Trophoblast cell (in vitro differentiated cells and primary cell): Measurements from ENCODE around the gene MYO15B.
A peak's percentile ranks its signal among the peaks of the same experiment; 100 is the strongest.
"Not testable (repeated sequence)": the region's sequence is repeated elsewhere in the genome, so short reads cannot be mapped to it uniquely, and the experiment has no call there.

Source experiments
- DNase-seq, 2 donors: peaks; one replicate each; pipeline ENCODE4 v3.0.0-alpha.2; 2016
- H2AFZ ChIP-seq: 2 replicates; pipeline ENCODE4 v1.6.1; 2013; ENCODE audit warnings: low read length, moderate library complexity, mild to moderate bottlenecking; ENCODE audit not compliant: insufficient read depth, poor library complexity
- H2AK5ac ChIP-seq: 2 replicates; pipeline ENCODE4 v1.6.1; 2013; ENCODE audit warnings: mild to moderate bottlenecking, low read length
- H2BK120ac ChIP-seq: 2 replicates; pipeline ENCODE4 v1.6.1; 2013; ENCODE audit warnings: low read length, mild to moderate bottlenecking, moderate library complexity; ENCODE audit not compliant: insufficient read depth, poor library complexity
- H2BK12ac ChIP-seq: 2 replicates; pipeline ENCODE4 v1.6.1; 2013; ENCODE audit warnings: mild to moderate bottlenecking, low read length, moderate library complexity
- H2BK5ac ChIP-seq: 2 replicates; pipeline ENCODE4 v1.6.1; 2013; ENCODE audit warnings: low read length, low read depth, moderate library complexity, mild to moderate bottlenecking; ENCODE audit not compliant: poor library complexity
- H3K14ac ChIP-seq: 2 replicates; pipeline ENCODE4 v1.6.1; 2013; ENCODE audit warnings: mild to moderate bottlenecking, low read length
- H3K18ac ChIP-seq: 2 replicates; pipeline ENCODE4 v1.6.1; 2013; ENCODE audit warnings: mild to moderate bottlenecking, low read length
- H3K23ac ChIP-seq: 2 replicates; pipeline ENCODE4 v1.6.1; 2013; ENCODE audit warnings: low read length
- H3K27ac ChIP-seq: 2 replicates; pipeline ENCODE4 v1.5.1; 2013; ENCODE audit warnings: low read depth, mild to moderate bottlenecking, inconsistent platforms, low read length, moderate library complexity
- H3K27me3 ChIP-seq: 2 replicates; pipeline ENCODE4 v1.6.1; 2013; ENCODE audit warnings: inconsistent platforms, mild to moderate bottlenecking, low read length, moderate library complexity; ENCODE audit not compliant: insufficient read depth
- H3K36me3 ChIP-seq, 2 experiments: 1 replicate in 1 of 2; 2 replicates in 1 of 2; pipeline ENCODE4 v1.6.1; 2013; ENCODE audit warnings: low read length in 2 of 2, mild to moderate bottlenecking in 2 of 2, moderate library complexity in 1 of 2; ENCODE audit not compliant: insufficient read depth in 2 of 2, control insufficient read depth in 1 of 2
- H3K4ac ChIP-seq: 2 replicates; pipeline ENCODE4 v1.6.1; 2013; ENCODE audit warnings: low read depth, mild to moderate bottlenecking, low read length, moderate library complexity
- H3K4me1 ChIP-seq, 2 experiments: 1 replicate in 1 of 2; 2 replicates in 1 of 2; pipeline ENCODE4 v1.6.1; 2013; ENCODE audit warnings: low read length in 2 of 2, mild to moderate bottlenecking in 2 of 2, moderate library complexity in 1 of 2; ENCODE audit not compliant: insufficient read depth in 2 of 2, control insufficient read depth in 1 of 2
- H3K4me2 ChIP-seq: 2 replicates; pipeline ENCODE4 v1.6.1; 2013; ENCODE audit warnings: inconsistent platforms, mild to moderate bottlenecking, low read length, moderate library complexity
- H3K4me3 ChIP-seq: 2 replicates; pipeline ENCODE4 v1.5.1; 2013; ENCODE audit warnings: mild to moderate bottlenecking, low read depth, low read length, inconsistent platforms
- H3K79me1 ChIP-seq: one replicate; pipeline ENCODE4 v1.6.1; 2013; ENCODE audit warnings: low read length
- H3K79me2 ChIP-seq: 2 replicates; pipeline ENCODE4 v1.6.1; 2013; ENCODE audit warnings: low read length, mild to moderate bottlenecking; ENCODE audit not compliant: control insufficient read depth, insufficient read depth, poor library complexity
- H3K9ac ChIP-seq: 2 replicates; pipeline ENCODE4 v1.6.1; 2013; ENCODE audit warnings: mild to moderate bottlenecking, low read length
- H3K9me3 ChIP-seq: 2 replicates; pipeline ENCODE4 v1.6.1; 2013; ENCODE audit warnings: low read depth, mild to moderate bottlenecking, control low read depth, inconsistent platforms, low read length; ENCODE audit not compliant: insufficient read depth
- H4K12ac ChIP-seq: 2 replicates; pipeline ENCODE4 v1.6.1; 2013; ENCODE audit warnings: low read depth, mild to moderate bottlenecking, low read length, moderate library complexity
- H4K8ac ChIP-seq: 2 replicates; pipeline ENCODE4 v1.6.1; 2013; ENCODE audit warnings: low read depth, mild to moderate bottlenecking, low read length, moderate library complexity
- H4K91ac ChIP-seq: one replicate; pipeline ENCODE4 v1.6.1; 2013; ENCODE audit warnings: low read depth, mild to moderate bottlenecking, low read length, moderate library complexity
- WGBS: extraction: QIAGEN DNeasy Blood & Tissue Kit; methylation state at CpG from one replicate; pipeline ENCODE4 v1.1.7; 2013; ENCODE audit warnings: missing lambda C conversion rate; ENCODE audit not compliant: insufficient read length, insufficient coverage; ENCODE audit errors: extremely low coverage; 5-methylcytosine and 5-hydroxymethylcytosine counted together

MYO15B gene

DNA sequence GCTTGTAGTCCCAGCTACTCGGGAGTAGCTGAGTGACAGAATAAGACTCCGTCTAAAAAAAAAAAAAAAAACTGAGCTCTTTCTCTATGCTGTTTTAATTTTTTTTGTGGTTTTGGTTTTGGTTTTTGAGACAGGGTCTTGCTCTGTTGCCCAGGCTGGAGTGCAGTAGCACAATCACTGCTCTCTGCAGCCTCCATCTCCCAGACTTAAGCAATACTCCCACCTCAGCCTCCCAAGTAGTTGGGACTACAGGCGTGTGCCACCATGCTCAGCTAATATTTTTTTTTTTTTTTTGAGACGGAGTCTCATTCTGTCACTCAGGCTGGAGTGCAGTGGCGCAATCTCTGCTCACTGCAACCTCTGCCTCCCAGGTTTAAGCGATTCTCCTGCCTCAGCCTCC, 4.4 kb upstream of the MYO15B start:
- H3K79me2 ChIP-seq, H2BK12ac ChIP-seq, H3K14ac ChIP-seq, H4K8ac ChIP-seq, H3K4me3 ChIP-seq, DNase-seq, H3K36me3 ChIP-seq, H2AK5ac ChIP-seq, H2BK5ac ChIP-seq, H3K4me1 ChIP-seq, H3K27me3 ChIP-seq, H3K27ac ChIP-seq, H3K23ac ChIP-seq, H3K4me2 ChIP-seq, H2BK120ac ChIP-seq, H2AFZ ChIP-seq, H4K91ac ChIP-seq, H4K12ac ChIP-seq, H3K4ac ChIP-seq, H3K9ac ChIP-seq, H3K18ac ChIP-seq, H3K79me1 ChIP-seq, H3K9me3 ChIP-seq: not testable (repeated sequence)
- no CpG with 5 or more reads among the region's 6 CpGs for WGBS

- Histone ChIP-seq H2BK12ac (no peak overlapping the region), H2AK5ac (no peak overlapping the region), H4K91ac (no peak overlapping the region), H3K79me1 (peaks cover 18% of the 10 kb centered on the region), H3K36me3 (no peaks in the 10 kb centered on the region), H3K27me3 (no peaks in the 10 kb centered on the region), H2BK5ac (no peak overlapping the region), H2BK120ac (no peak overlapping the region), H4K8ac (no peak overlapping the region), H3K4ac (no peak overlapping the region), H3K18ac (no peak overlapping the region), H3K23ac (no peak overlapping the region), H2AFZ (no peak overlapping the region), H4K12ac (no peak overlapping the region), H3K9ac (no peak overlapping the region), H3K9me3 (peaks cover 3% of the 10 kb centered on the region), H3K27ac (no peak overlapping the region), H3K79me2 (peaks cover 12% of the 10 kb centered on the region), H3K4me3 (no peak overlapping the region), H3K4me2 (no peak overlapping the region), H3K4me1 (peaks cover 4 to 9% of the 10 kb centered on the region in 2 experiments), H3K14ac (no peak overlapping the region)
- WGBS, result no CpG with 5 or more reads among the region's 7 CpGs
- no peak for DNase-seq
Observed at GRCh38 chr17:75584849-75585175, 2.8 kb upstream of the MYO15B start.

- peak overlapping the region; percentile 85 for H4K91ac ChIP-seq
- H3K27me3 ChIP-seq, result no peaks in the 10 kb centered on the region
- peak overlapping the region; percentile 61 for H3K4me2 ChIP-seq
- peak overlapping the region; percentile 71 for H3K27ac ChIP-seq
- H3K18ac ChIP-seq, result peak overlapping the region; percentile 90
- peak overlapping the region; percentile 46 for H2BK12ac ChIP-seq
- H3K23ac ChIP-seq, result no peak overlapping the region
- peak overlapping the region; percentile 59 for H2BK120ac ChIP-seq
- H2AFZ ChIP-seq, result peak overlapping the region; percentile 84
- peak overlapping the region; percentile 68 for H3K4me3 ChIP-seq
- H2BK5ac ChIP-seq, result peak overlapping the region; percentile 45
- no peaks in the 10 kb centered on the region for H3K9me3 ChIP-seq
- H3K79me1 ChIP-seq, result peaks cover 18% of the 10 kb centered on the region
- H3K79me2 ChIP-seq, result peaks cover 12% of the 10 kb centered on the region
- WGBS, result no CpG with 5 or more reads among the region's 49 CpGs
- peak overlapping the region; percentile 68 for H3K4ac ChIP-seq
- no peaks in the 10 kb centered on the region for H3K36me3 ChIP-seq
- H2AK5ac ChIP-seq, result peak overlapping the region; percentile 86
- peak overlapping the region; percentile 77 for H3K9ac ChIP-seq
- no peak for DNase-seq
- peaks cover 4 to 9% of the 10 kb centered on the region in 2 experiments for H3K4me1 ChIP-seq
- peak overlapping the region; percentile 88 for H4K12ac ChIP-seq
- H4K8ac ChIP-seq, result peak overlapping the region; percentile 90
- H3K14ac ChIP-seq, result peak overlapping the region; percentile 55
Observed at GRCh38 chr17:75588596-75589011, 1.0 kb downstream of the MYO15B start.

GRCh38 chr17:75589012-75589918, 1.7 kb downstream of the MYO15B start:
- no peaks in the 10 kb centered on the region for H3K9me3 ChIP-seq
- peaks cover 4 to 9% of the 10 kb centered on the region in 2 experiments for H3K4me1 ChIP-seq
- H2BK12ac ChIP-seq, result no peak overlapping the region
- no peaks in the 10 kb centered on the region for H3K27me3 ChIP-seq
- peak overlapping the region; percentile 59 for H2BK120ac ChIP-seq
- H3K14ac ChIP-seq, result peak overlapping the region; percentile 55
- H3K79me1 ChIP-seq, result peaks cover 18% of the 10 kb centered on the region
- H3K27ac ChIP-seq, result peak overlapping the region; percentile 71
- H2AFZ ChIP-seq, result peak overlapping the region; percentile 84
- H4K91ac ChIP-seq, result peak overlapping the region; percentile 85
- peak overlapping the region; percentile 77 for H3K9ac ChIP-seq
- H3K4ac ChIP-seq, result peak overlapping the region; percentile 68
- no peak overlapping the region for H2BK5ac ChIP-seq
- peak overlapping the region; percentile 68 for H3K4me3 ChIP-seq
- H2AK5ac ChIP-seq, result no peak overlapping the region
- H3K4me2 ChIP-seq, result peak overlapping the region; percentile 61
- peaks cover 12% of the 10 kb centered on the region for H3K79me2 ChIP-seq
- no peaks in the 10 kb centered on the region for H3K36me3 ChIP-seq
- no peak overlapping the region for H3K23ac ChIP-seq
- peak overlapping the region; percentile 90 for H4K8ac ChIP-seq
- H4K12ac ChIP-seq, result peak overlapping the region; percentile 88
- no CpG with 5 or more reads among the region's 100 CpGs for WGBS
- H3K18ac ChIP-seq, result peak overlapping the region; percentile 90
- peak; percentile 75 to 91 for DNase-seq
